Activated naive CD8-positive, alpha-beta T cell treated with anti-CD3 and anti-CD28 coated beads for 36 hours (primary cell): ENCODE measurements around the gene ZNF18. TPM values are rescaled to one million over a fixed set of nuclear protein-coding genes. Genes with fewer than 3 reads are reported as not detected.
A peak's percentile ranks its signal among the peaks of the same experiment; 100 is the strongest.
"Not testable (repeated sequence)": the region's sequence is repeated elsewhere in the genome, so short reads cannot be mapped to it uniquely, and the experiment has no call there.

Source experiments
- DNase-seq: peaks from one replicate; pipeline ENCODE4 v3.0.0; 2021
- H3K27ac Mint-ChIP-seq: one replicate; pipeline ENCODE4 v1.8.0; 2022; ENCODE audit warnings: mild to moderate bottlenecking, moderate library complexity, mixed read lengths
- H3K27me3 Mint-ChIP-seq: one replicate; pipeline ENCODE4 v1.8.0; 2022; ENCODE audit warnings: mild to moderate bottlenecking, mixed read lengths
- H3K36me3 Mint-ChIP-seq: one replicate; pipeline ENCODE4 v1.8.0; 2021; ENCODE audit warnings: mild to moderate bottlenecking, mixed read lengths
- H3K4me1 Mint-ChIP-seq: one replicate; pipeline ENCODE4 v1.8.0; 2021; ENCODE audit warnings: mixed read lengths
- H3K4me3 Mint-ChIP-seq: one replicate; pipeline ENCODE4 v1.8.0; 2022; ENCODE audit warnings: mild to moderate bottlenecking, moderate library complexity, mixed read lengths
- H3K9me3 Mint-ChIP-seq: one replicate; pipeline ENCODE4 v1.8.0; 2022; ENCODE audit warnings: mixed read lengths
- total RNA-seq, 2 experiments: library from RNA; stranded (reverse); gene quantifications; one replicate each; pipeline ENCODE4 v1.2.3, GENCODE V29; 2021

Gene ZNF18
- total RNA-seq, 2 experiments from 2014 or later, result 7.7 to 8.1 TPM

- H3K36me3 Mint-ChIP-seq, result peaks cover 21% of the 10 kb centered on the region
- no peaks in the 10 kb centered on the region for H3K27me3 Mint-ChIP-seq
- no peaks in the 10 kb centered on the region for H3K4me1 Mint-ChIP-seq
- H3K4me3 Mint-ChIP-seq, result no peak overlapping the region
- peaks cover 5% of the 10 kb centered on the region for H3K9me3 Mint-ChIP-seq
- DNase-seq, result no peak
- H3K27ac Mint-ChIP-seq, result no peak overlapping the region
Measured at GRCh38 chr17:11950771-11951519, 46.3 kb downstream of the ZNF18 start.

DNA sequence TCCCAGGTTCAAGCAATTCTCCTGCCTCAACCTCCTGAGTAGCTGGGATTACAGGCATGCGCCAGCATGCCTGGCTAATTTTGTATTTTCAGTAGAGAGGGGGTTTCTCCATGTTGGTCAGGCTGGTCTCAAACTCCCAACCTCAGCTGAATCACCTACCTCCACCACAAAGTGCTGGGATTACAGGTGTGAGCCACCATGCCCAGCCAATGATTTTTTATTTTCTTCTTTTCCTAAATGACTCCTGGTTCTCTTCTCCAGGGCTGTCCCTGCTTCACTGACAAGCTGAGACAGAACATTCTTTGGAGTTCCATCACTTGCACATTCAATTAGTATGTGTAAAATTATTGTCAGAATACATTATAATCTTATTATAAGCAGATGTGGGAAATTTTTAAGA is 47.7 kb downstream of the ZNF18 start:
- H3K4me3 Mint-ChIP-seq, H3K4me1 Mint-ChIP-seq, H3K27me3 Mint-ChIP-seq, H3K9me3 Mint-ChIP-seq, H3K27ac Mint-ChIP-seq, DNase-seq: not testable (repeated sequence)
- peaks cover 16% of the 10 kb centered on the region for H3K36me3 Mint-ChIP-seq

DNA sequence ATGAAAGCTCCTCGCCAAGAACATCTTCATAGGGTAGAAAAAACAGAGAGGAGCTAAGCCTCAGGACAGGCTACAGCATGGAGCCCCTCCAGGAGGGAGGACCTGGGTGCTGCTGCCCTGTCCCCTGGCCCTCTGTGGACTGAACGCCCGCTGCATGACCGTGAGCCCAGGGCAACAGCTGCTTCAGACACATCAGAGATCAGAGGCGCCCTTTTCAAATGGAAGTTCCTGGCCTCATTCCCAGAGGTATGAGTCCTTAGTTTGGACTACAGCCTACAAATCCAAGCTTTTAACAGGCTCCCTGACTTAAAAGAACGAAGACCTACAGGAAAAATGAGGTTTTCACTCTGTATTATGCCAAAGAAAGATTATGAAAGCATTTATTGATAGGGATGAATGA is 48.5 kb downstream of the ZNF18 start:
- Mint-ChIP-seq H3K27ac (no peak overlapping the region), H3K9me3 (peaks cover 5% of the 10 kb centered on the region), H3K4me3 (no peak overlapping the region), H3K4me1 (no peaks in the 10 kb centered on the region), H3K27me3 (no peaks in the 10 kb centered on the region), H3K36me3 (peaks cover 13% of the 10 kb centered on the region)
- DNase-seq, result no peak

GRCh38 chr17:11944587-11944986 is 52.7 kb downstream of the ZNF18 start:
- DNase-seq, result no peak
- Mint-ChIP-seq H3K27me3 (no peaks in the 10 kb centered on the region), H3K9me3 (no peaks in the 10 kb centered on the region), H3K36me3 (no peaks in the 10 kb centered on the region), H3K4me3 (no peak overlapping the region), H3K4me1 (no peaks in the 10 kb centered on the region), H3K27ac (no peak overlapping the region)

DNA sequence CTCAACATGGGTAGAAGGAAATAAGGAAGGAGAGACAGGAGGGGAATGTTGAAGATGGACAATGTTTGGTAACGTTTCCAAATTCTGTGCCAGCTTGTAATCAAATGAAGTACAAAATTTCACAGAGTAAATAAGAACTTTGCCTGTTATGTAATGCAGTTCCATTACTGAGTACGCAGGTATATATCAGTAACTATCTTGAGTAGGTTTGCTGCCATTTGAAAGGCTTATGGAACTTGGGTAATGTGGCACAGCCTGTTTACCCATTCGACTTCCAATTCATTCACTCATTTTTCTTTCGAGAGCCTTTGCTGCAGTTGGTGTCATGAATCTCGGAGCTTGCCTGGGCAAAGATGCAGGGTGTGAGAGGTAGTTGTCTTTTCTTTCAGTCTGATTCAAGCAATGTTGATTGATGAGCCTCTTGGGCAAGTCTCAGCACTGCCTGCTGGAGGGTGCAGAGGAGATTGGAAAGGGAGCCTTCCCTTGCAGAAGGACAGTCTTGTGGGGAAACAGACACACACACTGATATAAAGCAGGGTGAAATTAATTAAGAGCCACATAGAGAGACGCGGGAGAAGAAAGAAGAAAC is 53.4 kb downstream of the ZNF18 start:
- H3K27me3 Mint-ChIP-seq, result no peaks in the 10 kb centered on the region
- H3K4me1 Mint-ChIP-seq, result no peaks in the 10 kb centered on the region
- H3K4me3 Mint-ChIP-seq, result no peak overlapping the region
- no peaks in the 10 kb centered on the region for H3K9me3 Mint-ChIP-seq
- DNase-seq, result no peak
- no peak overlapping the region for H3K27ac Mint-ChIP-seq
- no peaks in the 10 kb centered on the region for H3K36me3 Mint-ChIP-seq

GRCh38 chr17:11943086-11943485 is 54.2 kb downstream of the ZNF18 start:
- not testable (repeated sequence) for H3K4me1 Mint-ChIP-seq, H3K27me3 Mint-ChIP-seq, H3K36me3 Mint-ChIP-seq, DNase-seq, H3K9me3 Mint-ChIP-seq, H3K27ac Mint-ChIP-seq, H3K4me3 Mint-ChIP-seq

- Mint-ChIP-seq H3K27me3 (peaks cover 9% of the 10 kb centered on the region), H3K9me3 (no peaks in the 10 kb centered on the region), H3K36me3 (no peaks in the 10 kb centered on the region), H3K4me3 (no peak overlapping the region), H3K27ac (no peak overlapping the region), H3K4me1 (no peaks in the 10 kb centered on the region)
- no peak for DNase-seq
Measured at GRCh38 chr17:11940904-11941303, 56.4 kb downstream of the ZNF18 start.

DNA sequence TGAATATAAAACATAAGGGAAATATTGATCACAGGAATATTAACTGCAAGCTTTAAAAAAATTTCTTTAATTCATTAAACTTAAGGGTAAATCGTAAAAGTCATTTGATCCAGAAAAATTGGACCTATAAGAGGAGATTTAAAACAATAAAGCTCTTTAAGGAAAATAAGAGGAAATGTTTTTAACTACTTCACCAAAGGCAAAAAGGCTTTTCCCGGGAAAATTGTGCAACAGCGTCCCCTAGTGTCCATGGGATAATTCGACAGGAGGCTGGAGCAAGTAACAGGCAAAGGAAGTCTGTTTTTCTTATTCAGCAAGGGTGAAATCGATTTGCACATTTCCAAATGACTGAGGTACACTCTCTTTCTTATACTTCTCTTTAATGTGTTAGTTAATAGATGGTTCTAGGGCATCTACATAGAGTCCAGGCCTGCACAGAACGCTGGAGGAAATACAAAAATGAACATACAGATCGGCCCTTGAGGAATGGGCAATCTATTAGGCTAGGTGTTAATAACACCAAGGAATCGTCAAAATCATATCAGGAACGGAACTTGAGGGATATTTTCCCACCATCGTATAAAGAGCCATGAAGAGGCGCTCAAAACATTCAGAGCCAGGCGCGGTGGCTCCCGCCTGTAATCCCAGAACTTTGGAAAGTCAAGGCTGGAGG is 61.4 kb downstream of the ZNF18 start:
- Mint-ChIP-seq H3K4me3 (no peak overlapping the region), H3K9me3 (no peaks in the 10 kb centered on the region), H3K4me1 (no peaks in the 10 kb centered on the region), H3K27ac (no peak overlapping the region), H3K27me3 (peaks cover 9% of the 10 kb centered on the region), H3K36me3 (no peaks in the 10 kb centered on the region)
- peak; percentile 18 for DNase-seq

- Mint-ChIP-seq H3K4me3 (no peak overlapping the region), H3K4me1 (no peaks in the 10 kb centered on the region), H3K27me3 (peaks cover 10% of the 10 kb centered on the region), H3K27ac (no peak overlapping the region), H3K9me3 (no peaks in the 10 kb centered on the region), H3K36me3 (no peaks in the 10 kb centered on the region)
- no peak for DNase-seq
Measured at GRCh38 chr17:11932337-11932898, 64.9 kb downstream of the ZNF18 start.

DNA sequence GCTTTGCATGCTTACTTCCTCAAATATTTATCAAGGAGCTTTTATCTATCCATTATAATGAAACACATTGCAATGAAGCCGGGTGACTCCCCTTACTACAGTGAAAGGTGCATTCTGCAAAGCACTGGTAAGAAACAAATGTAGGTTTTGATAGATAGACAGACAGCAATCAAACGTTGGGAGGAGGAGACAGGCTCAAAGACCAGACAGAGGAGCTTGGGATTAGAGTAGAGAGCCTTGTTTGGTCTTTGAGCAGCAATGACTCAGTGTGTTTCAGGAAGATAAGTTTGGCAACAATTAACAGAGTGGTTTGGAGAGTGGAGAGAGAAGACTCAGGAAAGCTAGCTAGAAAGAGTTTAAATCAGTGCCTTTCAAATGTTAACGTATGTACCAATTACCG is 68.8 kb downstream of the ZNF18 start:
- peaks cover 12% of the 10 kb centered on the region for H3K27me3 Mint-ChIP-seq
- H3K4me3 Mint-ChIP-seq, result no peak overlapping the region
- H3K9me3 Mint-ChIP-seq, result peaks cover 3% of the 10 kb centered on the region
- no peak for DNase-seq
- no peaks in the 10 kb centered on the region for H3K36me3 Mint-ChIP-seq
- no peak overlapping the region for H3K27ac Mint-ChIP-seq
- no peaks in the 10 kb centered on the region for H3K4me1 Mint-ChIP-seq

Other genes with a start within 250 kb of the ZNF18 start
- 10 to 100 TPM; 43.6 to 48.0 TPM for gene MAP2K4, start 23.4 kb upstream of the ZNF18 start, total RNA-seq